Measurements from ENCODE around the gene ZNF124. TPM values are rescaled to one million over a fixed set of nuclear protein-coding genes. Genes with fewer than 3 reads are reported as not detected.

The ZNF124 gene
- total RNA-seq, 4 donors from 2014 or later, result 21.1 to 66.0 (median 34.7) TPM

DNA sequence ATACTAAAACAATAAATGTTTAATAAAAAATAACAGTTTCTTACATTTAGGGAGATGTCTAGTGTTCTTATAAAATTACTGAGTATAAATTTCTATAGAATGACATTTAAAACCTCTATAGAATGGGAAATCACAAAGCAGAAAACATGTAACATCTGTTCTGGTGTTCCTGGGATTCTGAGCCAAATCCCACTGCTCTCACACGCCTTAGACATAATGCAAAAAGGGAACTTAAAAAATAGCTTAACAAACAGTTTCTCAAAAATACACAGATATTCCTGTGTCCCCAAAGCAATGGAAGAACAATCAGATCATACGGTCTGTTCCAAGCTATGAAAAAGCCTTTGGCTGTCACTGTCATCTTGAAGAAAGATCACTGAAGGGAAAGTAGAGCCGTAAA is 27.0 kb upstream of the ZNF124 start:
- Histone ChIP-seq H3K36me3 (peaks cover 0 to 73% (median 4%) of the 10 kb centered on the region in 3 donors), H3K4me1 (no peaks in the 10 kb centered on the region), H3K27ac (no peak overlapping the region), H3K27me3 (no peaks in the 10 kb centered on the region), H3K9me3 (peaks cover 0 to 11% (median 0%) of the 10 kb centered on the region in 4 donors), H3K4me3 (no peak overlapping the region)
- TF ChIP-seq CTCF (IDR thresholded peaks at IDR 0.05) (no peak), POLR2A (IDR thresholded peaks at IDR 0.05) (no peak)
- no peak for DNase-seq

DNA sequence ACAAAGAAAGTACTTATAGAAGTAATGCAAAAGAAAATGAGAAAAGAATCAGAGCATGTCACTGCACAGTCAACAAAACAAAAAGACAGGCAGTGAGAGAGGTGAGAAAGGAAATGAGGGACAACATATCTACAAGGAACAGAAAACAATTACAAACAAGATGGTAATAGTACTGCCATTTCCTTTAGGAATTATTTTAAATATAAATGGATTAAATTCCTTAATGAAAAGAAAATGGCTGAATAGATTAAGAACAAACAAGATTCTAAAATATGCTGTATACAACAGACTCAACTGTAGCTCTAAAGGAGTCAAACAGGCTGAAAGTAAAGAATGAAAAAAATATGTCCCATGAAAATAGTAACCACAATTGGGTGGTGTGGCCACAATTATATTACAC is 22.1 kb upstream of the ZNF124 start:
- Histone ChIP-seq H3K36me3 (peaks cover 3 to 79% (median 11%) of the 10 kb centered on the region in 3 donors), H3K9me3 (peaks cover 0 to 51% (median 9%) of the 10 kb centered on the region in 4 donors)

GRCh38 chr1:247189981-247190798 is 18.4 kb upstream of the ZNF124 start:
- no peak for DNase-seq
- H3K27ac ChIP-seq, result no peak overlapping the region
- H3K27me3 ChIP-seq, result no peaks in the 10 kb centered on the region
- no peak for TF ChIP-seq CTCF (IDR thresholded peaks at IDR 0.05)
- no peak for TF ChIP-seq POLR2A (IDR thresholded peaks at IDR 0.05)
- H3K36me3 ChIP-seq, result peaks cover 3 to 42% (median 7%) of the 10 kb centered on the region in 3 donors
- no peak overlapping the region for H3K4me3 ChIP-seq
- H3K4me1 ChIP-seq, result no peaks in the 10 kb centered on the region
- peaks cover 0 to 52% (median 13%) of the 10 kb centered on the region in 4 donors for H3K9me3 ChIP-seq

More for the DNA sequence above, 22.1 kb upstream of the ZNF124 start:
- Histone ChIP-seq H3K4me3 (no peak overlapping the region), H3K27me3 (no peaks in the 10 kb centered on the region), H3K27ac (no peak overlapping the region), H3K4me1 (no peaks in the 10 kb centered on the region)
- no peak for DNase-seq
- TF ChIP-seq CTCF (IDR thresholded peaks at IDR 0.05), result no peak
- no peak for TF ChIP-seq POLR2A (IDR thresholded peaks at IDR 0.05)

- Histone ChIP-seq H3K4me3 (no peak overlapping the region), H3K4me1 (no peaks in the 10 kb centered on the region), H3K36me3 (peaks cover 0 to 9% (median 7%) of the 10 kb centered on the region in 3 donors), H3K27ac (no peak overlapping the region), H3K27me3 (no peaks in the 10 kb centered on the region), H3K9me3 (peaks cover 0 to 27% (median 17%) of the 10 kb centered on the region in 4 donors)
- DNase-seq, result no peak
- TF ChIP-seq CTCF (IDR thresholded peaks at IDR 0.05) (no peak), POLR2A (IDR thresholded peaks at IDR 0.05) (no peak)
These were observed 13.8 kb upstream of the ZNF124 start for GRCh38 chr1:247185667-247186066.

DNA sequence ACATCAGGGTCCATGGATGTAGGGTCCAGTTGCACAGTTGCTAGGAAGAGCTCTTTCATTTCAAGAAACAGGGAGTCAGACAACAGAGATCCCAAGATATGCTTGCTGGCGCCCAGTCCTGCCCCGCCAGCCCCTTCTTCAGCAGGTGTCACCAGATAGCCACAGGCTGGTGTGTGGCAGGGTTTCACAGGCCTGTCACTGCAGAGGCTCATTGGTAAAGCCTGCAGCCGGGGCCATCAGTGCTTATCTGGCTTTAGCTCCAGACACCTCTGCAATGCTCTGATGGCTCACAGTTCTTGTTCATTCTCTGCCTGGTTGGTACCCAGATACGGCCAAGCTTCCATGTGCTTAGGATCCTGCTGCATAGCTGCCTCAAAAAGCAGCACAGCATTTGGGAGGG is 12.4 kb upstream of the ZNF124 start:
- TF ChIP-seq CTCF (IDR thresholded peaks at IDR 0.05) (no peak), POLR2A (IDR thresholded peaks at IDR 0.05) (no peak)
- Histone ChIP-seq H3K4me1 (no peaks in the 10 kb centered on the region), H3K9me3 (peaks cover 0 to 26% (median 10%) of the 10 kb centered on the region in 4 donors), H3K27me3 (no peaks in the 10 kb centered on the region), H3K4me3 (no peak overlapping the region), H3K36me3 (no peaks in the 10 kb centered on the region), H3K27ac (no peak overlapping the region)
- no peak for DNase-seq

Data from Peyer's patch (tissue), 4 donors.